Testis (tissue), 3 donors: ENCODE data around the gene CHCHD6. TPM values are rescaled to one million over a fixed set of nuclear protein-coding genes. Genes with fewer than 3 reads are reported as not detected.

Experiments used
- DNase-seq: peaks from one replicate; pipeline ENCODE4 v3.0.0-alpha.2; 2019
- H3K27ac ChIP-seq, 2 donors: fragments of 200-600 bp; sonication (generic); one replicate each; pipeline ENCODE4 v1.5.1; 2019
- H3K27me3 ChIP-seq: fragments of 200-600 bp; sonication (generic); one replicate; pipeline ENCODE4 v1.5.1; 2019
- H3K36me3 ChIP-seq: fragments of 200-600 bp; sonication (generic); one replicate; pipeline ENCODE4 v1.5.1; 2017; ENCODE audit warnings: low read depth; ENCODE audit errors: missing control alignments
- H3K4me1 ChIP-seq: fragments of 200-600 bp; sonication (generic); one replicate; pipeline ENCODE4 v1.5.1; 2019
- H3K4me3 ChIP-seq, 2 donors: fragments of 200-600 bp; sonication (generic); one replicate each; pipeline ENCODE4 v1.5.1; 2017 to 2019
- H3K9me3 ChIP-seq: fragments of 200-600 bp; sonication (generic); one replicate; pipeline ENCODE4 v1.5.1; 2017
- POLR2A ChIP-seq: fragments of 450-650 bp; IDR thresholded peaks from one replicate; pipeline ENCODE4 v1.6.1; 2017; ENCODE audit warnings: antibody characterized with exemption, mild to moderate bottlenecking, moderate library complexity
- WGBS, 2 donors: methylation state at CpG; one replicate each; pipeline ENCODE4 v1.1.5; 2018; 5-methylcytosine and 5-hydroxymethylcytosine counted together
- intact Hi-C: fragments of 100-400 bp; cut with DNase I; formaldehyde crosslinking; loops from one replicate; pipeline ENCODE4 v1.15.1; 2023; ENCODE audit warnings: low total_unique reads
- polyA plus RNA-seq: library from polyadenylated mRNA; stranded (reverse); fragments of 350-450 nt; fragmentation: Illumina TruSeq; extraction: RNeasy Lipid Tissue Mini Kit (QIAGEN cat#74804); gene quantifications from one replicate; pipeline ENCODE4 v1.2.3, GENCODE V29; 2014; ENCODE audit warnings: low read depth, low replicate concordance; ENCODE audit not compliant: insufficient read depth
- total RNA-seq, 2 donors: library from RNA; depleted of rRNA; stranded (reverse); fragments of >200 nt; gene quantifications; one replicate each; pipeline ENCODE4 v1.2.3, GENCODE V29; 2016
- TF ChIP-seq, protein P1 (sequence below), 3 experiments: fragments of 450-650 bp in 2 of 3; fragments of 200-600 bp in 1 of 3; sonication (generic) in 1 of 3; IDR thresholded peaks; one replicate each; pipeline ENCODE4 v1.5.1; 2016 to 2019; ENCODE audit warnings: antibody characterized with exemption in 3 of 3, mild to moderate bottlenecking in 2 of 3, moderate library complexity in 1 of 3

Gene CHCHD6
- total and polyA plus RNA-seq, 3 donors from 2014 or later, result 47.6 to 84.6 (median 49.9) TPM

DNA sequence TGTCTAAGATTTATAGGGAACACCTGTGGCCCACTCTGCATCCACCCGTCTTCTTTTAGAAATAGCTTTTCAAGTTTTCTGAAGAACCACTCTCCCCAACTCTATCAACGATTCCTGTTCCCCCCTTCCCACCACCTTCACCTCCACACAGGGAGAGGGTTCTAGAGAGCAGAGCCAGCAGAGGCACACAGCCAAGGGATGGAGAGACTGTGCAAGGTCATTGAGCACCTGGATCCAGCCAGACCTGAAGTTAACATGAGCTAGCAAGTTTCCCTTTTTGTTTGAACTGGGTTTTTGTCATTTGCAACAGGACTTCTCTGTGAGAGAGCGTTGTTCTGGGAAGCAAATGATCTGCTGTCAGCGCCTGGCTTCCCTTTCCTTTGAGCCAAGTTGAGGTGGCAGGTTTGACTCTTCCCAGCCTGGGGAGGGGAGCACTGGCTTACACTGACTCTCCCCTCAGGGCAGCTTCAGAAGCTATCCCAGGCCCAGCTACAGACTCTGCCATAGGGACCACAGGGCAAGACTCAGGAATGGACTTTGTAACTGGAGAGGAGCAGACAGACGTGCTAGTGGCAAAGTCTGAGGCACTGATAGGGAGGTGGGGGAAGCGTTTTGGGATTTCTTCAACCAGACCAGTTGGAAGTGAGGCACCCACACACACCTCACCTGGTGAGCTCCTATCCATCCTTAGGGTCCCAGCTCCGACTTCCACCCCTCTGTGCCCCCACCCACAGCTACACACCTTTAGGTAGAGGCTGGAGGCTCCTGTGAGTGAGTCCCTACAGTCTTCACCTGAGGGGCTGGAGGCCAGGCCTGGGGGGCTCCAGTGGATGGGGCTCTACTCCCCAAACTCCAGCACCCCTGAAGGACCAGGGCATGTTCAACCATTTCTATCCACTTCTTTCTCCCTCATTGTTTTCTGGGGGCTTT, 259.5 kb downstream of the CHCHD6 start:
- intact Hi-C loops, result no loop called here
- TF ChIP-seq, protein P1, sequence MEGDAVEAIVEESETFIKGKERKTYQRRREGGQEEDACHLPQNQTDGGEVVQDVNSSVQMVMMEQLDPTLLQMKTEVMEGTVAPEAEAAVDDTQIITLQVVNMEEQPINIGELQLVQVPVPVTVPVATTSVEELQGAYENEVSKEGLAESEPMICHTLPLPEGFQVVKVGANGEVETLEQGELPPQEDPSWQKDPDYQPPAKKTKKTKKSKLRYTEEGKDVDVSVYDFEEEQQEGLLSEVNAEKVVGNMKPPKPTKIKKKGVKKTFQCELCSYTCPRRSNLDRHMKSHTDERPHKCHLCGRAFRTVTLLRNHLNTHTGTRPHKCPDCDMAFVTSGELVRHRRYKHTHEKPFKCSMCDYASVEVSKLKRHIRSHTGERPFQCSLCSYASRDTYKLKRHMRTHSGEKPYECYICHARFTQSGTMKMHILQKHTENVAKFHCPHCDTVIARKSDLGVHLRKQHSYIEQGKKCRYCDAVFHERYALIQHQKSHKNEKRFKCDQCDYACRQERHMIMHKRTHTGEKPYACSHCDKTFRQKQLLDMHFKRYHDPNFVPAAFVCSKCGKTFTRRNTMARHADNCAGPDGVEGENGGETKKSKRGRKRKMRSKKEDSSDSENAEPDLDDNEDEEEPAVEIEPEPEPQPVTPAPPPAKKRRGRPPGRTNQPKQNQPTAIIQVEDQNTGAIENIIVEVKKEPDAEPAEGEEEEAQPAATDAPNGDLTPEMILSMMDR (IDR thresholded peaks at IDR 0.05), result no peak
- TF ChIP-seq POLR2A, result no peak
- no peak overlapping the region for H3K27ac ChIP-seq
- no peak overlapping the region for H3K4me3 ChIP-seq
- WGBS, 2 donors, result 96 to 100% methylated on average over 5 to 7 of the region's 7 CpGs
- DNase-seq, result no peak
- H3K27me3 ChIP-seq, result no peaks in the 10 kb centered on the region
- no peaks in the 10 kb centered on the region for H3K36me3 ChIP-seq
- H3K4me1 ChIP-seq, result peaks cover 26% of the 10 kb centered on the region
- no peaks in the 10 kb centered on the region for H3K9me3 ChIP-seq

- no peak for DNase-seq
- Histone ChIP-seq H3K4me1 (peaks cover 26% of the 10 kb centered on the region), H3K9me3 (no peaks in the 10 kb centered on the region), H3K27ac (no peak overlapping the region), H3K27me3 (no peaks in the 10 kb centered on the region), H3K4me3 (no peak overlapping the region), H3K36me3 (no peaks in the 10 kb centered on the region)
- WGBS, 2 donors, result 80 to 87% methylated on average over 7 of the region's 7 CpGs
- intact Hi-C loops, result no loop called here
- no peak for TF ChIP-seq POLR2A
- TF ChIP-seq, protein P1 (IDR thresholded peaks at IDR 0.05), result no peak
Observed at GRCh38 chr3:126964261-126964660, 260.2 kb downstream of the CHCHD6 start.

GRCh38 chr3:126964950-126965349, 260.9 kb downstream of the CHCHD6 start:
- 84 to 94% methylated on average over 10 of the region's 10 CpGs for WGBS, 2 donors
- Histone ChIP-seq H3K4me1 (peaks cover 26% of the 10 kb centered on the region), H3K9me3 (no peaks in the 10 kb centered on the region), H3K36me3 (no peaks in the 10 kb centered on the region), H3K27me3 (no peaks in the 10 kb centered on the region), H3K4me3 (no peak overlapping the region), H3K27ac (no peak overlapping the region)
- intact Hi-C loops, result no loop called here
- TF ChIP-seq, protein P1 (IDR thresholded peaks at IDR 0.05), result no peak
- TF ChIP-seq POLR2A, result no peak
- DNase-seq, result no peak

DNA sequence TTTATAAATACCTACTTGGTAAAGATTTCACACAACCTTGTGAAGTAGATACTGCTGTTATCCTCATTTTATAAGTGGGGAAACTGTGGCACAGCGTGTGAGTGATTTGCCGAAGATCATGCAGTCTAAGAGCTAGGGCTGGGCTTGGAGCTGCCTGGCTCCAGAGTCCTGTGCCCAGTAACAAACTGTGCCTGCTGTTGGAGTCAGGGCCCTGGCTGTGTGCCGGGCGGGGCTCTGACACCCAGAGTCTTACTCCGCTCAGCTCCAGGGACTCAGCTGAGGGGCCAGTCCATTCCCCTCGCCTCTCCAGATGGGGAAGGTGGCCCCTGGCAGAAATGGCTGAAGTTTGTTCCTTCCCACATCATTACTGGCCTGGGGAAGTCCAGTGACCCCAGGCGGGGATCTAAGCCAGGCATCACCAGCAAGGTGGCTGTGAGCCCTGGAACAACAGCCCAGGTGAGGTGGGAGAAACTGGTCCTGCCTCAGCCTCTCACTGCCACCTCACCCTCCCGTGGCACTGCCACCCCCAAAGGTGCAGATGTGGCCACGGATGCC, 261.6 kb downstream of the CHCHD6 start:
- WGBS, 2 donors, result 88% methylated on average over 7 to 9 of the region's 9 CpGs
- intact Hi-C loops, result no loop called here
- H3K4me1 ChIP-seq, result peaks cover 21% of the 10 kb centered on the region
- H3K4me3 ChIP-seq, result no peak overlapping the region
- no peaks in the 10 kb centered on the region for H3K36me3 ChIP-seq
- H3K9me3 ChIP-seq, result no peaks in the 10 kb centered on the region
- TF ChIP-seq, protein P1 (IDR thresholded peaks at IDR 0.05), result no peak
- TF ChIP-seq POLR2A, result no peak
- DNase-seq, result no peak
- no peaks in the 10 kb centered on the region for H3K27me3 ChIP-seq
- H3K27ac ChIP-seq, result no peak overlapping the region
